Measurements from ENCODE around the gene TAAR8. TPM values are rescaled to one million over a fixed set of nuclear protein-coding genes. Genes with fewer than 3 reads are reported as not detected.
"Not testable (repeated sequence)": the region's sequence is repeated elsewhere in the genome, so short reads cannot be mapped to it uniquely, and the experiment has no call there.

TAAR8 gene
- total RNA-seq, 1 donor from 2014 or later = not detected

GRCh38 chr6:132537977-132538376 is 14.5 kb upstream of the TAAR8 start, which contains the start of gene TAAR9:
TSS of gene TAAR9 (plus strand) at chr6:132538277. CDS start at chr6:132538290, 13 bp downstream.
- intact Hi-C loops (cut with micrococcal nuclease) = loop anchor here (10.0 kb wide), 1 partner anchor 427 kb away; no protein-coding TSS in a partner anchor

- intact Hi-C loops (cut with micrococcal nuclease) = no loop called here
Observed at GRCh38 chr6:132544826-132545225, 7.6 kb upstream of the TAAR8 start.

GRCh38 chr6:132548746-132549463 is 3.6 kb upstream of the TAAR8 start:
- intact Hi-C loops (cut with micrococcal nuclease) = no loop called here

- intact Hi-C loops (cut with micrococcal nuclease) = no loop called here
Observed at GRCh38 chr6:132551214-132551613, 1.3 kb upstream of the TAAR8 start.

GRCh38 chr6:132560087-132560486 is 7.6 kb downstream of the TAAR8 start:
- intact Hi-C loops (cut with micrococcal nuclease) = not testable (repeated sequence)

- intact Hi-C loops (cut with micrococcal nuclease) = no loop called here
Observed at GRCh38 chr6:132566404-132566803, 13.9 kb downstream of the TAAR8 start.

GRCh38 chr6:132567566-132567965 is 15.1 kb downstream of the TAAR8 start:
- intact Hi-C loops (cut with micrococcal nuclease) = no loop called here

- intact Hi-C loops (cut with micrococcal nuclease) = no loop called here
Observed at GRCh38 chr6:132568611-132569010, 16.1 kb downstream of the TAAR8 start.

GRCh38 chr6:132569170-132569569 is 16.7 kb downstream of the TAAR8 start:
- intact Hi-C loops (cut with micrococcal nuclease) = no loop called here

- intact Hi-C loops (cut with micrococcal nuclease) = no loop called here
Observed at GRCh38 chr6:132570221-132570777, 17.8 kb downstream of the TAAR8 start, which contains the start of gene TAAR6. TSS of gene TAAR6 (plus strand) at chr6:132570322. CDS start at chr6:132570322, 0 bp downstream.

- intact Hi-C loops (cut with micrococcal nuclease) = no loop called here
Observed at GRCh38 chr6:132571774-132572173, 19.3 kb downstream of the TAAR8 start.

GRCh38 chr6:132584698-132585097 is 32.2 kb downstream of the TAAR8 start:
- intact Hi-C loops (cut with micrococcal nuclease) = no loop called here

GRCh38 chr6:132587424-132587823 is 35.0 kb downstream of the TAAR8 start:
- intact Hi-C loops (cut with micrococcal nuclease) = no loop called here

- intact Hi-C loops (cut with micrococcal nuclease) = no loop called here
Observed at GRCh38 chr6:132589454-132589853, 37.0 kb downstream of the TAAR8 start, which contains the start of gene TAAR5. TSS of gene TAAR5 (minus strand) at chr6:132589741. CDS start at chr6:132589686, 55 bp downstream.

GRCh38 chr6:132590362-132590761 is 37.9 kb downstream of the TAAR8 start:
- intact Hi-C loops (cut with micrococcal nuclease) = no loop called here

- intact Hi-C loops (cut with micrococcal nuclease) = no loop called here
Observed at GRCh38 chr6:132592855-132593254, 40.4 kb downstream of the TAAR8 start.

GRCh38 chr6:132596201-132596600 is 43.7 kb downstream of the TAAR8 start:
- intact Hi-C loops (cut with micrococcal nuclease) = no loop called here

GRCh38 chr6:132598473-132598872 is 46.0 kb downstream of the TAAR8 start:
- intact Hi-C loops (cut with micrococcal nuclease) = no loop called here

- intact Hi-C loops (cut with micrococcal nuclease) = not testable (repeated sequence)
Observed at GRCh38 chr6:132600900-132601299, 48.4 kb downstream of the TAAR8 start.

All from T-helper 2 cell treated with Interferon-gamma antibody and Interleukin-4, amounts not matched to agents 100 ng/mL and 5 ng/mL, for 36 hours (primary cell).